GM18511 (cell line): ENCODE data around the gene CCBE1.

Source experiments
- ATAC-seq: cut with Tn5 transposase; IDR thresholded peaks from one replicate; pipeline ENCODE4 v1.9.1; 2021; ENCODE audit warnings: mild to moderate bottlenecking, moderate library complexity; ENCODE audit not compliant: unreplicated experiment

The CCBE1 gene

DNA sequence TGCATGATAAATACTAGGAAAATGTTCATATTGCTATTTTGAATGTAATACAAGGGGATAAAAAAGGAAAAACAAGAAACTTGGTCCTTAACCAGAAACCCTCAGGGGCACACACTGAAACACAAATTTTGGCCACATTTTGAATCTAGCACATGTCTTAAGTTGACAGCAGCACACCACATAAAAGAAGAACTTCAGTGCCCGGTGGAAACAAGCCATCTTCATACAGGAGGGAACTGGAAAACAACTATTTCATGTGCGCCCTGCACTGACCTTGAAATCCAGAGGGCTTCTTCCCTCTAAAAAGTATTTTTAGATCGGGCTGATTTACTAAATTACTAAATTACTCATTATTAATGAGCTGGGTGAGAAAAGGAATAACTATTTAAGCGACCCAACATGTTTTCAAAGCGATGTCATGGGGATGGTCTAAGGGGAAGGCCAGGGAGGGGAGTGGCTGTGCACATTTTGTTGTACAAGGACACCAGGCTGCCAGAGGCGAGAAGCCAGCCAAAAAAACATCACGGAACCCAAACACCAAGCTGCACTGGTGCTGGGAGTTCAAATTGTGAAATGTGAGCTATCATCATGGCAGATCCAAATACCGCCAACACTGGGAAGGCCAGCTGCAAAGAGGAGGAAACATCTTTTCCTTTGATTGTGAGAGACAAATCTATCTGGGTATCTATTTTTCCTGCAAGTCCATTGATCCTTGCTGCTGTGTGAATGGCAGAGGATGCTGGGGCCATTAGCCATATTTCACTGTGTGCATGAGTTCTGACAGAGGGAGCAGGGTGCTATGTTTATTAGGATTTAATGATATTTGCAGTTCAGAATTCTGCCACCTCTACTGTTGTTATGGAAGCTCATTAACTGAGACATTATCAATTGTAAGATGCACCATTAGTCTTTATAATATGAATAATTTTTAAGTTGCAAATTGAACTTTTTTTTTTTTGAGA, 187.5 kb downstream of the CCBE1 start:
- no peak for ATAC-seq

DNA sequence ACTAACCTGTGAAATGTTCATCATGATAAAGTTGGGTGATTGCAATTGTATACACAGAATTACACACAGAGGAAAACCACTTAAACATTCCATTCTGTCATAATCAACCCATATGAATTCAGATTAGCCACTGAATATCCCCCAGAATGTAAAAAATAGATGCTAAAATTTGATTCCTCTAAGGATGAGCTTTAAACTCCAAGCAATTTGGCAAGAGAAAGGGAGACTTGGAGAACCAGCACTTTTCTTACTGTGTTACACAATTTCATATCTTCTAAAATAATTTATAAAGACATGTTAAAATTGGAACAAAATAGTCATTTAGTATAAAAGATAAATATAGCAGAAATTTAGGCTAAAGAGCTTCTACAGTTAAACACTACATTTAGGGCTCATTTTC, 191.9 kb downstream of the CCBE1 start:
- no peak for ATAC-seq

DNA sequence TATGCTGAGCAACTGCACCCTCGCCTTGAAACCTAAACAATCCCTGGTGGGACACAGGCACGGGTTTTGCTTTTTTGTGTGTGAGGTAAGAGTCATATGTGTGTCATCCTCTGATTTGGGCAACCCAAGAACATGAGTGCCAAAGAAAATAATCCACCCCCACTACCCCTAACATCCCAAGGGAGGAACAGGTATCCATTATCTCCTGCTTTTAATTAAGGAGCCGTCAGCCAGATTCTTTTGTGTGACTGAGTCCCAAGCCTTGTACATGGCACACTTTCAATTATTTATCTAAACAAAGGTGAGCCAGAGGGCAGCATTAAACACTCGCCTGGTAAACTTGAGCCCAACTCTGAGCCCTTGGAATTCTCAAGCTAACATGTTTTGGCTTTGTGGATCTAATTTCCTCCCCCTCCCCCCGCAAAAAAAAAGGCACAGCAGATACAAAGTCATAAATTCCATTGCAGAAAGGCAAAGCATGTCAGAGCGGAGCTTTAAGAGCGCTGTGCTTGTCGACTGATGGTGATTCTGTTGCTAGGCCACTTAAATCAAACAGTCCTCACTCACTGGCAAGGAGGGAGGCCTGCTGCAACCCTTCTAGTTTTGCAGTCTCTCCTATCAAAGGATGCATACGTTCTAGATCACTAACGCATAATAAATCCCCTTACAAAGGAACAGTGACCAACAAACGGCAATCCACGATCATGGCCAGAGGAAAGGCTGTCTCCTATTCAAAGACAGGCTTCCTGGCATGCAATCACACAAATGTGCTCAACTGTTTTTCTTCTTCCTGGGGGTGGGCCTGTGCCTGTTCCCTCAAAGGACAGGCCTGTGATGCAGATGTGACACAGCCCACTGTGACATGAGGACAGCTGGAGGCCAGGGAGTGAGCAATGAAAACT, 194.7 kb downstream of the CCBE1 start:
- ATAC-seq: no peak

DNA sequence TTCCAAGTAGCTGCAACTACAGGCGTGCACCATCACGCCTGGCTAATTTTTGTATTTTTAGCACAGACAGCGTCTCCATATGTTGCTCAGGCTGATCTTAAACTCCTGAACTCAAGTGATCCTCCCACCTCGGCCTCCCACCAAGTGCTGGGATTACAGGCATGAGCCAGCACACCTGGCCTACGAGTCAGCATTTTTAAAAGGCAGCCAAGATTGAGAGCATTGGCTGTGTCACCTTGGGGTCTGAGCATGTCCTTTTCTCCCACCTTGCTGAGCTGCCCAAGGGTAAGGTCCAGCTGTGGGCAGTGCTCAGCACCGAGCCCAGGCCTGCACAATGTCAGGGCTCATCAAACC, 195.3 kb downstream of the CCBE1 start:
- ATAC-seq: no peak

DNA sequence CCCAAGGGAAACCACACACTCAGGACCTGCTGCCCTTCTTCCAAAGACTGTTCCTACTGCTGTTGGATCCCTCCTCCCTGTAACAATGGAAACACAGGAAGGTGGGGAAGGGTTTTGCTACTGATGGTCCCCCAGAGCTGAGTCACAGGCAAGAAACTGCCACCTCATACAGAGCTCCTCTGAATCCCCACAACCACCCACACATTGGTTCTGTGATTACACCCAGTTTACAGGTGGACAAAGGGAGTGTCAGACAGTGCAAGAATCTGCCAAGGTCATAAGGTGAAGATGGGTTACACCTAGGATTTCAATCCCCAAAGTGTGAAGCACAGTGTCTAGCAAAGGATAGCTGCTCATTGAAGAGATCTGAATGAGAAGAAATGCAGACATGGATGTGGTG, 196.5 kb downstream of the CCBE1 start:
- ATAC-seq: no peak

DNA sequence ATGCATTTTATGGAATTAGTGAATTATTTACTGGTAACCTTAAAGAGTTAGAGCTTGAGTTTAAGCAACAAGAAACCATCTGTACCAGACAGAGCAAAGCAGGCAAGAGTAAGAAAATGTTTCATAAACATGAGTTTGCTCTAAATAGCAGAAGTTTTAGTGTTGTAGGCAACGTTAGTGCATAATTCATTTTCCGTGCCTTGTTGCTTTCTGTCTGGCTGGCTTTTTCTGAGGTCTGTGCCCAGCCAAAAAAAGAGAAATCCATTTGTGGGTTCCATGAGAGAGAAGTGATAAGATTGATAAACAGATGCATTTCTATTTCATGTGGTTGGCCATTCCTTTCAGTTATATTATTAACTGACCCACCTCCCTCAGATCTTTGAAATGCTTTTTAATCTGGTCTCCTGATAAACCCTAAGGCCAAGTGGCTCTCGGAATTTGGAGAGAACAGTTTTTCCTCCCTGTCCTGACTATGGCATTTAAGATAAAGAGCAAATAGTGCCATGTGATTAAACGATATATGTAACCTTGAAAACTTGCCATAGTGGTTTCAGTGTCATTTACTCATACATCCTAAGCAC, 198.6 kb downstream of the CCBE1 start:
- no peak for ATAC-seq

DNA sequence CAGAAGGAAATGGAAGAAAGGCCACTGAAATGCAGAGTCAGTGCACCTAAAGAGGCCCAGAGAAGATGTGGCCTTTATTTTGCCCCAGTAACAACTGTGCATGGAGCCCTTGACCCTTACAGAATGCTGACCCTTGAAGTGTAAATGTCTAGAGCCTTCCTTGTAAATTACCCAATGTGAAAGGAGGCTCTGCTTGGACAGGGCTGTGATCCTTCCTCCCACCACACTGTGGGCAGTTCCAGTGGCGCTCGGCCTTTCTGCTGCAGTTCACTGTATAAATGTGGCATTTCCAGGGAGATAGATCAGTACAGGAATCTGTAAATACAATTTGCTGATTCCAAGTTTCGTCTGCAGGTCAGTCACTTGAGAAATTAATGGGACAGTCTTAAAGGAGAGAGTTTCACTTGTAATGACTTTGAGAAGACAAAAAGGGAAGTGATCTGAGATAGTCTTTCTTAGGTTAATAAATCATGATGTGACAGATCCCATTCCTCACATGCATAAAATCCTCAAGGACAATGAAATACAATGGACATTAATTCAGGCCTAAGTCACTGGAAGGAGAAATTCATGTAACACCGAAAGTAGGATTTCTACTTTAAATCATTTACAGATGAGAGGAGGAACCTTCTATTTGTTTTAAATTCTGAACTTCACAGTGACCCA, 204.3 kb downstream of the CCBE1 start:
- no peak for ATAC-seq

DNA sequence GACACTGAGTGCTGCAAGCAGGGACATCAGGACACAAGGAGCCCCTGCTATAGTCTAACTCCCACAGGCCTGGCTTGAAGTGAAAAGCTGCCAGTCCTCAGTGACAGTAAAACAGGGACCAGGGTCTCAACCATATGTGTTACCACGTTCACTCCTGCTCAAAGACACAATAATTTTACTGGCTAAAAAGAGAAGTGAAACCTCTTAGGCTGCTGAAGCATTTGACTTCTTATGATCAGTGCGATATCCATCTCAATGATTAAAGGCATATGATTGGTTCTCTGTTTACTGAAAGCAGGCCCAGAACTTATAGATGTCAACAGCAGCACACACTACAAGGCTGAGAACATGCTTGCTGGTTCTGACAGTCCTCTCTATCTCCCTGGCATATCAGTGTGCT, 208.3 kb downstream of the CCBE1 start:
- peak; percentile 92 for ATAC-seq

DNA sequence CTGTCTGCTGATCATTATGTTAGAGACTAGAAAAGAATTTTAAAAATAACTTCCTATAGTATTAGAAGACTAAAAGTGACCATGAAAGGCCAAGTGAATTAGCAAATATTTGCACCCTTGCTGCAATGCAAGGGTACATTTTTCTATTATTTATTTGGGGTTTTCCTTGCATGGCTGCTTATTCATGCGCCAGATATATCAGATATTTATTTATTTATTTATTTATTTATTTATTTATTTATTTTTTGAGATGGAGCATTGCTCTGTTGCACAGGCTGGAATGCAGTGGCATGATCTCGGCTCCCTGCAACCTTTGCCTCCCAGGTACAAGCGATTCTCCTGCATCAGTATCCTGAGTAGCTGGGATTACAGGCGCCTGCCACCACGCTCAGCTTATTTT, 211.8 kb downstream of the CCBE1 start:
- ATAC-seq: no peak

DNA sequence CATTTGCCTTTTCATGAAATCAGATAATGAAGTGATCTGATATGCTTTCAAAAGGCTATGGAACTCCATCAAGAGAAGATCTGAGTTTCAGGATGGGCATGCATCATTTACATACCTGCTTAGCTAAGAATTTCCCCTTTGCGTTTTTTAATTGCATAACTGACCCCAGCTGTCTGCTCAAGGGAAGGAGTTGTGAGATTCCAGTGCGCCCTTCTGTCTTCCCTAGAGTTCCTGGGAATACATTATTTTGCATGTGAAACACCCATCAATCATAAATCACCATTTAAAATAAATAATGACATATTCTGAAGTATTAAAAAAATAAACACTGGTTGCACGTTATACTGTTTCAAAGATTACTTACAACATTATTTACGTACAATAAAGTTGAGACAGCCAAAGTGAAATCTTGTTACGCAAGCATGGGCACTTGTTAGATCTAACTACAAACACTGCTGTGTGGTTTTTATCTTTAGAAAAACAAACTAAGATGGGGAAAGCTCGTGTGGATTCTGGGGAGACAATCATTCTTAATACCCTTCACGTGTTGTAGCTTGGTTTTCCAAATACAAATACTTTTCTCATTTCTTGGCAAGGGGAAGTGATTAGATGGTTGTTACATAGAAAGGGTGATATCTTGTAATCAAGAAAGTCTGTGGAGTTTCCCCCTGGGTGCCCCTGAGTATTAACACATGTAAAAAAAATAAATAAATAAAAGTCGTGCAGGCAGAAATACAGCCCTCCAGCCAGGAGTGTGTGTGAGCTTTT, 212.5 kb downstream of the CCBE1 start:
- no peak for ATAC-seq

DNA sequence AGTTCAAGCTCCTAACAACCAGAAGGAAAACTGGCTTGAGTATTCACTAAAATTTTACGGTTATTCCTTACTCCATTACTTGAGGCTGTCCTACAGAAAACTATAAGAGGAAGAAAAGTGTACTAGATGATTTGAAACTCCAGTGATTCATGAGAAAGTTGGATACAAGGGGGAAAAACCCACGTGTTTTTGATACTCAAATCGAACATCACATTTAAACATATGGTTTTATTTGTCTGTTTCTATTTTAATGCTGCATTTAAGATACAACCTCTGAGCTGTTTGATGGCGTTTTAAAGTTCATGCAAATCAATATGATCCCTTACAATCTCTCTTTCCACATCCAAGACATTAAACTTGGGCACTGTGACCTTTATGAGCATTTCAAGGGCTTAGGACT, 213.1 kb downstream of the CCBE1 start:
- ATAC-seq: no peak

DNA sequence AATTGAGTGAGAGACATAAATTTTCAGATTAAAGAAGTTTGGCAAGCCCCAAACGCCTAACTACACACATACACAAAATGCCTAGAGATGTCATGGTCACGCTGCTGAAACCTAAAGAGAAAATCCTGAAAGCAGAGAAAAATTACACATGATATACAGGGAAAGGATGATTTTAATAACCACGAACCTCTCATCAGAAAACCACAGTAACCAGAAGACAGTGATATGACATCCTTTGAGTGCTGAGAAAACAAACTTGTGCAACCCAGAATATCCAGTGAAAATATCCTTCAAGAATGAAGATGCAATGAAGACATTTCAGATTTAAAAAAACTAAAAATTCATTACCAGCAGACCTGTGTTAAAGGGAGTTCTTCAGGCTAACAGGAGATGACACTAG, 215.8 kb downstream of the CCBE1 start:
- no peak for ATAC-seq

DNA sequence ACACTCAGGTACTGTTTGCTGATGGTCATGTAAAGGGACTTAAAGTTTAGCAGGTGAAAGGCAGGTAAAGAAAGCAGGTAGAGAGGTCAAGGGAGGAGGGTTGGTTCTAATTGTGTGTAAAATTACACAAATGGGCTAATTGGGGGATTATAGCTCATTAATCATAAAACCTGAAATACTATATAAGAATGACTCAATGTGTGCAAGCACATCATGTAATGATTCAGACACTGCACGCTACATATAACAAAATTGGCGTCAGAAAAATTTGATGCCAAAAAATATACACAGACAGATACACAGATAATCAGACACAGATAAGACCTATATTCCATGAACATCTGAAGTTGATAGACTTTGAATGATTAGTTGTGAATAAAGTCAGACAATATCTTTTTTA, 217.4 kb downstream of the CCBE1 start:
- no peak for ATAC-seq

DNA sequence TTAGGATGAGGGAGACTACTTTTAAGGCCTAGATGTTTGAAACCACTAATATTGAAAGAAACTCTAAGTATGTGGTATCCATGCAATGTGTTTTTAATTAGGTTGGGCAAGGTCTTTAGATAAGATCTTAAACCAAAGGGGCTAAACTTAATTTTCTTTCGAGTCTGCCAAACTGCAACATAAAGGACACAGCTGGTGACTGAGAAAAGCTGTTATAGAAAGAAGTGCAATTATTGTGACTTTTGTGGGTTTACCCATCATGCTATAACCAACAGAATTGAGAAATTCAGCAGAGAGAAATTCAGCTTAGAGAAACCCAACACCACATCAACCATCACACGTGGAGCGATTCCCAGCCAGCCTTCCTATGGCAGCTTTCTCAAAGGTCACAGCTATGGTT, 218.6 kb downstream of the CCBE1 start:
- ATAC-seq: no peak

DNA sequence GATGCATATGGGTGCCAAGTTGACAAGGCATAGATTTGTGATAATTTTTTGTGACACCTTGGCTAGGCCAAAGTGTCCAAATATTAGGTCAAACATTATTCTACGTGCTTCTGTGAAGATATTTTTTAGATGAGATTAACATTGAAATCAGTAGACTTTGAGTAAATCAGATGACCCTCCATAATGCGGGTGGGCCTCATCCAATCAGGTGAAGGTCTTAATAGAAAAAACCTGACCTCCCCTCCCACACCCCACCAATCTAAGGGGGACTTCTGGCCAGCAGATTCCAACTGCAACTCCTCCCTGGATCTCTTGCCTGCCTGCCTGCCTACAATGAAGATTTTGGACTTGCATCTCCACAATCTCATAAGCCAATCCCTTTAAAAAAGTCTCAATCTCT, 219.4 kb downstream of the CCBE1 start:
- ATAC-seq: no peak

DNA sequence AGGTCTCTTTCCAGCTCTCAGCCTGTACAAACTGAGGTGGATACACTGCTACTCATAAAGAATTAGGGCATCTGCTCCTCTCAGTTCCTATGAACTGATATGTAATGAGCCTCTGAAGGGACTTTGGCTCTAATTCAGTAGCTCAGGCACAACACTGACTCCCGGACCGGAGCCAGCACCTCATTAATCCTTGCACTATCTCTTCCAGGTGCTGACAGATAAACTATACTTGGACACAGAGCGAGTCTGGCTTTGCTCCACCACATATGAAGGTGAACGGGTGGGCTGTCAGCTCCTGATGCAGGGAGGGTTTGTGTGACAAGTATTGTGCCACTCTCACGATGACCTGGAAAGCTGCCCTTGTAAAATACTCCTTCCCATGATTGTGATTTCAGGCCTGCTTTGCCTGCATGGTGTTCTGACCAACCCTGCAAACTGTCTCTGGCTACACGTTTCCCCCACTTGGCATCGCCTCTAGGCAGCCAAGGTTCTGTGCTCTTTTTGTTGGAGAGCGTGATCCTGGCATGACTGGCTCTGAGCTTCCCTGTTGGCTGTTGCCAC, 226.6 kb downstream of the CCBE1 start:
- ATAC-seq: no peak

DNA sequence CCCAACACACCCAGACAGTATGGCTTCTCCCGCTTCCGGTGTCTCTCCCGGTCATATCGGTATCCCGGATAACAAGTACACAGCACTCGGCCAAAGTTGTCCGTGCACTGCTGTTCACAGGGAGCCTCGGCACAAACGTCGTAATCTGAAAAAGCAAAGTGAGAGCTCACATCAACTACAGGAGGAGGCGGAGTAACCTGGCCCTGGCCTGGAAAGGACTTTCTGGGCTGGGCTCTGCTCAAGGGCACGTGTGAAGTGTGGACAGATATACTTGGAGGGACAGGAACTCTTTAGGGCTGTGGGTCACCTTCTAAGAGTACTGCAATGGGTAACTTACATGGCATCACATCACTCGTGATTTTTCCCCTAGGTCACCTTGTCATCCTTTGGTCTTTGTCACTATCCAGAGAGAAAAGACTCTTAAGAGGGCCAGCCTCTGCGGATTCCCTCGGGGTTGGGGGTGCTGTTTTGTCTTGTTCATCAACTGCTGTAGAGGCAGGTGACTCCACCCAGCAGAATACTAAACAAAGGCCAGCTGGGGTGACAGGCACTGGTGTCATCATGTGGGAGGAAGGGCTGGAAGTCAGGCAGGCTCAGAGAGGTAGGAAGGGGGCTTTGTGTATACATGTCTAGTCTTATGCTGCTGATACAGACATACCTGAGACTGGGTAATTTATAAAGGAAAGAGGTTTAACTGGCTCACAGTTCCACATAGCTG, 227.6 kb downstream of the CCBE1 start:
- no peak for ATAC-seq

DNA sequence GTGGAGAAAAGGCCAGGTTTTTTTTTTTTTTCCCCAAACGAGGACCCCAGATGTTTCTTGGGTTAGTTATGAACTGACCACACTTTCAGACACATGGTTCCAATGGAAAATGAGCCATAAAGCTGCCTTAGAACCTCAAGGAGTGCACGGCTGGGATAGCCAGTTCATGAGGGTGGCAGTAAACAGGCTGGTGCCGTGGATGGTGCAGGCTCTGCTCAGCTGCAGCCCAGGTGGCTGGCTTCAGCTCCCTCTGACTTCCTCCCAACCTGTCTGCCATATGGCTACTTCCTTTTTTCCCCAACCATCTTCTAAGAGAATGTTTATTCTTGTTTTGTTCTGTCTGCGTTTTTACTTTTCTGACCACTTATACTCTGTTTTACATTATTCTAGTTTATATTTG, 228.4 kb downstream of the CCBE1 start:
- no peak for ATAC-seq

DNA sequence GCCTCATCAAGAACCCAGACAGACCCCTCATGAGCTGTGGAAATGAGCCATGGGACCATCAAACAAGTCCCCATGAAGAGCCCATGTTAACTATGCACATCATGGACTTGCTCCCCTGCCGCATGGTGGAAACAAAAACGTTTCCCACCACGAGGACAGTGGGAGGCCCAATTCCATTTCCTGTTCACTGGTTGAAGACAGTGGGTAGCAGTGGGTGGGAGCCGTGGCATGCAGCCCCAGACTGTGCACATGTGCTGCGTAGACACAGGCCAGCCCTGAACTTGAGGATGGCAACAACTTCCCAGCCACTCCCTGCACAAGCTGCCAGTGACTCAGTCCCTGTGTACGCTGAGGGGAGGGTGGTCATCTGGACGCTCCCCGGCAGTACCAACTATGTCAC, 229.7 kb downstream of the CCBE1 start:
- ATAC-seq: no peak
